ENCODE measurements around the gene DGCR2.
"Not testable (repeated sequence)": the region's sequence is repeated elsewhere in the genome, so short reads cannot be mapped to it uniquely, and the experiment has no call there.

DGCR2 gene

DNA sequence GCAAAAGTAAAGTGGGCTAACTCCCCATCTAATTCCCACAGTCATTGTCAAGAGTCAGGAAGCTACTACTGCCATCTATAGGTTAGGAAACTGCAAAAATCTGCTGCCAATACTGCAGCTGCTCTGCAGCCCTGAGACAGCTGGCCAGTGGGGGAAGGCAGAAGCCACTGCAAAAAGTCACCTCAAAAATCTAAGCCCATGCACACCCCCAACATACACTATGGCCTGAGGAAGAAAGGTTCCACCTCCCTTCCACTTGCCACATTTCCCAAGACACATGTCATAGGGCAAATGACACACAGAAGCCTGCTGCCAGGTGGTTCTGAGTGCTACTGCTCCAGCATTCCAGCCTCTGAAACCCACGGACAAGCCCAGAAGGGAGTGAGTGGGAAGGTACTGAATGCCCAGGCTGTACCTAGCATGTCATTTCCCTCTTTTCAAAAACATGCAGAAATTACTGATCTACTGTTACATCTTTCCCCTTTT lies 36.9 kb downstream of the DGCR2 start:
- Histone ChIP-seq H3K4me1 (ENCODE audit: control insufficient read depth, insufficient read depth, low read length) (peaks cover 21% of the 10 kb centered on the region), H3K36me3 (ENCODE audit: control insufficient read depth, insufficient read depth, low read length, severe bottlenecking) (peaks cover 29% of the 10 kb centered on the region), H3K9ac (ENCODE audit: low read length) (no peak overlapping the region), H3K27me3 (replicated peaks; ENCODE audit: control insufficient read depth, insufficient read depth, low read length) (no peaks in the 10 kb centered on the region), H3K4me3 (ENCODE audit: low read length) (no peak overlapping the region), H3K9me3 (ENCODE audit: control insufficient read depth, low read length) (no peaks in the 10 kb centered on the region)
- DNase-seq (ENCODE audit: low read depth): peak; percentile 55

DNA sequence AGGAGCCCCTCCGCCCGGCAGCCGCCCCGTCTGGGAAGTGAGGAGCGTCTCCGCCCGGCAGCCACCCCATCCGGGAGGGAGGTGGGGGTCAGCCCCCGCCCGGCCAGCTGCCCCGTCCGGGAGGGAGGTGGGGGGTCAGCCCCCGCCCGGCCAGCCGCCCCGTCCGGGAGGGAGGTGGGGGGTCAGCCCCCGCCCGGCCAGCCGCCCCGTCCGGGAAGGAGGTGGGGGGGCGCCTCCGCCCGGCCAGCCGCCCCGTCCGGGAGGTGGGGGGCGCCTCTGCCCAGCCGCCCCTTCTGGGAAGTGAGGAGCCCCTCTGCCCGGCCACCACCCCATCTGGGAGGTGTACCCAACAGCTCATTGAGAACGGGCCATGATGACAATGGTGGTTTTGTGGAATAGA lies 37.6 kb downstream of the DGCR2 start:
- not testable (repeated sequence) for H3K9ac ChIP-seq (ENCODE audit: low read length); H3K9me3 ChIP-seq (ENCODE audit: control insufficient read depth, low read length); DNase-seq (ENCODE audit: low read depth); H3K4me3 ChIP-seq (ENCODE audit: low read length); H3K27me3 ChIP-seq (replicated peaks; ENCODE audit: control insufficient read depth, insufficient read depth, low read length)
- H3K4me1 ChIP-seq (ENCODE audit: control insufficient read depth, insufficient read depth, low read length): peaks cover 21% of the 10 kb centered on the region
- peaks cover 35% of the 10 kb centered on the region for H3K36me3 ChIP-seq (ENCODE audit: control insufficient read depth, insufficient read depth, low read length, severe bottlenecking)

DNA sequence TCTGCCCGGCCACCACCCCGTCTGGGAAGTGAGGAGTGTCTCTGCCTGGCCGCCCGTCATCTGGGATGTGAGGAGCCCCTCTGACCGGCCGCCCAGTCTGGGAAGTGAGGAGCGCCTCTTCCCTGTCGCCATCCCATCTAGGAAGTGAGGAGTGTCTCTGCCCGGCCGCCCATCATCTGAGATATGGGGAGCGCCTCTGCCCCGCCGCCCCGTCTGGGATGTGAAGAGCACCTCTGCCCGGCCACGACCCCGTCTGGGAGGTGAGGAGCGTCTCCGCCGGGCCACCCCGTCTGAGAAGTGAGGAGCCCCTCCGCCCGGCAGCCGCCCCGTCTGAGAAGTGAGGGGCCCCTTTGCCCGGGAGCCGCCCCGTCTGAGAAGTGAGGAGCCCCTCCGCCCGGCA lies 38.1 kb downstream of the DGCR2 start:
- H3K9me3 ChIP-seq (ENCODE audit: control insufficient read depth, low read length); H3K9ac ChIP-seq (ENCODE audit: low read length); H3K27me3 ChIP-seq (replicated peaks; ENCODE audit: control insufficient read depth, insufficient read depth, low read length); DNase-seq (ENCODE audit: low read depth); H3K4me3 ChIP-seq (ENCODE audit: low read length): not testable (repeated sequence)
- Histone ChIP-seq H3K36me3 (ENCODE audit: control insufficient read depth, insufficient read depth, low read length, severe bottlenecking) (peaks cover 39% of the 10 kb centered on the region), H3K4me1 (ENCODE audit: control insufficient read depth, insufficient read depth, low read length) (peaks cover 21% of the 10 kb centered on the region)

DNA sequence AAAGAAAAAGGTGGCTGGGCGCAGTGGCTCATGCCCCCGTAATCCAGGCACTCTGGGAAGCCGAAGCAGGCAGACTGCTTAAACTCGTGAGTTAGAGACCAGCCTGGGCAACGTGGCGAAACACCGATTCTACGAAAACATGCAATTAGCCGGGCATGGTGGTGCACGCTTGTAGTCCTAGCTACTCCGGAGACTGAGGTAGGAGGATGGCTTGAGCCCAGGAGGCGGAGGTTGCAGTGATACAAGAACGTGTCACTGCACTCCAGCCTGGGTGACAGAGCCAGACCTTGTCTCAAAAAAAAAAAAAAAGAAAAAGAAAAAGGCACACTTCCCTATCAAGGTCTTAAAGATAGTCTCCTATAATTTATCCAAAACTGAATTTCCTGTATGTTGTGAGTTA lies 39.4 kb downstream of the DGCR2 start:
- H3K9me3 ChIP-seq (ENCODE audit: control insufficient read depth, low read length): no peaks in the 10 kb centered on the region

DNA sequence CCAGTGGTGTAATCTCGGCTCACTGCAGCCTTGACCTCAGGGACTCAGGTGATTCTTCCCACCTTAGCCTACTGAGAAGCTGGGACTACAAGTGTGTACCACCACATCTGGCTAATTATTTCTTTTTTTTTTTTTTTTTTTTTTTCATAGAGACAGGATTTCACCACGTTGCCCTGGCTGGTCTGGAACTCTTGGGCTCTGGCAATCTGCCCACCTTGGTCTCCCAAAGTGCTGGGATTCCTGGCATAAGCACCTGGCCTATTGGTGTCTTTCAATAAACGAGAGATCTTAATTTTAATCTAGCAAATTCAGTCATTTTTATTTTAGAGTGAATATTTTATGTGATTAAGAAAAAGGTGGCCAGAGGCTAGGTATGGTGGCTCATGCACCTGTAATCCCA lies 40.1 kb downstream of the DGCR2 start:
- no peak overlapping the region for H3K4me3 ChIP-seq (ENCODE audit: low read length)
- peaks cover 19% of the 10 kb centered on the region for H3K4me1 ChIP-seq (ENCODE audit: control insufficient read depth, insufficient read depth, low read length)
- DNase-seq (ENCODE audit: low read depth): no peak
- peaks cover 33% of the 10 kb centered on the region for H3K36me3 ChIP-seq (ENCODE audit: control insufficient read depth, insufficient read depth, low read length, severe bottlenecking)
- no peaks in the 10 kb centered on the region for H3K27me3 ChIP-seq (replicated peaks; ENCODE audit: control insufficient read depth, insufficient read depth, low read length)
- no peaks in the 10 kb centered on the region for H3K9me3 ChIP-seq (ENCODE audit: control insufficient read depth, low read length)
- H3K9ac ChIP-seq (ENCODE audit: low read length): no peak overlapping the region

More for the DNA sequence above, 39.4 kb downstream of the DGCR2 start:
- Histone ChIP-seq H3K4me1 (ENCODE audit: control insufficient read depth, insufficient read depth, low read length) (peaks cover 21% of the 10 kb centered on the region), H3K27me3 (replicated peaks; ENCODE audit: control insufficient read depth, insufficient read depth, low read length) (no peaks in the 10 kb centered on the region), H3K9ac (ENCODE audit: low read length) (no peak overlapping the region), H3K36me3 (ENCODE audit: control insufficient read depth, insufficient read depth, low read length, severe bottlenecking) (peaks cover 33% of the 10 kb centered on the region), H3K4me3 (ENCODE audit: low read length) (no peak overlapping the region)
- DNase-seq (ENCODE audit: low read depth): no peak

DNA sequence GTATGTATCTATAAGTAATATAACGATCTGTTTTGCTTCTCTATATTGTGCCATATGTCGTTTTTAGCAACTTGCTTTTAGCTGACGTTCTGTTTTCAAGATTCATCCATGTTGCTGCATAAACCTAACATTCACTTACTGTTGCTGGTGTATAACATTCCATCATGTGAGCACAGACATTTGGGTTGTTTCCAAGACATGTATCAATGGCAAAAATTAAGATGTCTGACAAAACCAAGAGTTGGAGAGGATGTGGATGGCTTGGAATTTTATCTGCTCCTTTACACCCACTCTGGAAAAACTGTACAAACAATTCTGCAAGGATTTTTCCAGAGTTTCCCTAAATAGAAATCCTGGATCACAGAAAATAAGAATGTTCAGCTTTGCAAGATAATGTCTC lies 40.9 kb downstream of the DGCR2 start:
- DNase-seq (ENCODE audit: low read depth): no peak
- H3K27me3 ChIP-seq (replicated peaks; ENCODE audit: control insufficient read depth, insufficient read depth, low read length): no peaks in the 10 kb centered on the region
- H3K36me3 ChIP-seq (ENCODE audit: control insufficient read depth, insufficient read depth, low read length, severe bottlenecking): peaks cover 29% of the 10 kb centered on the region
- peaks cover 12% of the 10 kb centered on the region for H3K4me1 ChIP-seq (ENCODE audit: control insufficient read depth, insufficient read depth, low read length)
- H3K9ac ChIP-seq (ENCODE audit: low read length): no peak overlapping the region
- H3K4me3 ChIP-seq (ENCODE audit: low read length): no peak overlapping the region
- no peaks in the 10 kb centered on the region for H3K9me3 ChIP-seq (ENCODE audit: control insufficient read depth, low read length)

DNA sequence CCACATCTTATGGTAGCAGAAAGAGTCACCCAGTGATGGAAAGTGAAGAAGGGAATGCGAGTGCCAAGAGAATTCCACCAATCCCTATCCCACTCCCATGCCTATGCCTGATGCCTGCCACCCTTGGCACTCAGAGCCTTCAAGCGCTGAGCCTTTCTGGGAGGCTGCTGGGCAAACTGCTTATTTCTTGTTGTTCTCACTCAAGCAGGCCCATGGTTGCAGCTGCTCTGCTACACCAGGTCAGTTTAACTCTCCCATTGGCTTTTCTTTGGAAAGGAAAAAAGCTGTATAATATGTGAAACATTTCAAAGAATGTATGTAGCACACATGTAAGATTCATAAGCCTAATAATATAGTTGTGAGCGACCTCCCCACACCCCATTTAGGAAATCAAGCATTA lies 41.4 kb downstream of the DGCR2 start:
- Histone ChIP-seq H3K4me1 (ENCODE audit: control insufficient read depth, insufficient read depth, low read length) (peaks cover 9% of the 10 kb centered on the region), H3K4me3 (ENCODE audit: low read length) (no peak overlapping the region), H3K9ac (ENCODE audit: low read length) (no peak overlapping the region), H3K27me3 (replicated peaks; ENCODE audit: control insufficient read depth, insufficient read depth, low read length) (no peaks in the 10 kb centered on the region), H3K9me3 (ENCODE audit: control insufficient read depth, low read length) (no peaks in the 10 kb centered on the region), H3K36me3 (ENCODE audit: control insufficient read depth, insufficient read depth, low read length, severe bottlenecking) (peaks cover 28% of the 10 kb centered on the region)
- no peak for DNase-seq (ENCODE audit: low read depth)

DNA sequence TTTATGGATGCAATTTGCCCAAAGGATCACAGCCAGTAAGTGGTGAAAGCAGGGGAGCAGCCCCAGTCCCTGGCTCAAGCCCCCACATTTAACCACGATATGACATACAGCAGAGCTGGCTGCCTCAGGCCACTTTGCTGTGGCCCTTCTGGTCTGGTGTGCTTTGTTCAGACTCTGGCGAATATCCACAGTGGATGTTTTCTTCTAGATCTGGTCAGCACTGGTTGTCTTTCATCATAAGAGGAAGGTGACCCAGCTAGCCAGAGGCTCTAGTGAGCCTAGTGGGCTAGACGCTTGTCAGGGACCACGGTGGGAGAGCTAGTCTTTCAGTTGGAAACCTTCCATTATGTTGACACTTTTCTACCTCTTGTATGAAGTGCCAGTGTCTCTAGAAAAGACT lies 42.5 kb downstream of the DGCR2 start:
- H3K4me1 ChIP-seq (ENCODE audit: control insufficient read depth, insufficient read depth, low read length): no peaks in the 10 kb centered on the region
- H3K9ac ChIP-seq (ENCODE audit: low read length): no peak overlapping the region
- no peak for DNase-seq (ENCODE audit: low read depth)
- no peaks in the 10 kb centered on the region for H3K9me3 ChIP-seq (ENCODE audit: control insufficient read depth, low read length)
- peaks cover 28% of the 10 kb centered on the region for H3K36me3 ChIP-seq (ENCODE audit: control insufficient read depth, insufficient read depth, low read length, severe bottlenecking)
- no peaks in the 10 kb centered on the region for H3K27me3 ChIP-seq (replicated peaks; ENCODE audit: control insufficient read depth, insufficient read depth, low read length)
- H3K4me3 ChIP-seq (ENCODE audit: low read length): no peak overlapping the region

DNA sequence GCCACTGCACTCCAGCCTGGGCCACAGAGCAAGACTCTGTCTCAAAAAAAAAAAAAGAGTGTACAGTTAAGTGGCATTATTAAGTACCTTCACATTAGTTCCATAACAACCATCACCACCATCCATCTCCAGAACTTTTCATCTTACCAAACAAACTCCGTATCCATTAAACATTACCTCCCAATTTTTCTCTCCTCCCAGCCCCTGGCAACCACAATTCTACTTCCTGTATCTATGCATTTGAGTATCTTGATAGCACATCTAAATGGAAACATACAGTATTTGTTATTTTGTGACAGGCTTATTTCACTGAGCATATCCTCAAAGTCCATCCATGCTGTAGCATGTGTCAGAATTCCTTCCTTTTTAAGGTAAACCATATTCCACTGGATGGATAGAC lies 46.8 kb downstream of the DGCR2 start:
- no peak for DNase-seq (ENCODE audit: low read depth)
- H3K27me3 ChIP-seq (replicated peaks; ENCODE audit: control insufficient read depth, insufficient read depth, low read length): no peaks in the 10 kb centered on the region
- H3K9ac ChIP-seq (ENCODE audit: low read length): no peak overlapping the region
- peaks cover 22% of the 10 kb centered on the region for H3K36me3 ChIP-seq (ENCODE audit: control insufficient read depth, insufficient read depth, low read length, severe bottlenecking)
- H3K4me1 ChIP-seq (ENCODE audit: control insufficient read depth, insufficient read depth, low read length): no peaks in the 10 kb centered on the region
- H3K4me3 ChIP-seq (ENCODE audit: low read length): no peak overlapping the region
- H3K9me3 ChIP-seq (ENCODE audit: control insufficient read depth, low read length): no peaks in the 10 kb centered on the region

DNA sequence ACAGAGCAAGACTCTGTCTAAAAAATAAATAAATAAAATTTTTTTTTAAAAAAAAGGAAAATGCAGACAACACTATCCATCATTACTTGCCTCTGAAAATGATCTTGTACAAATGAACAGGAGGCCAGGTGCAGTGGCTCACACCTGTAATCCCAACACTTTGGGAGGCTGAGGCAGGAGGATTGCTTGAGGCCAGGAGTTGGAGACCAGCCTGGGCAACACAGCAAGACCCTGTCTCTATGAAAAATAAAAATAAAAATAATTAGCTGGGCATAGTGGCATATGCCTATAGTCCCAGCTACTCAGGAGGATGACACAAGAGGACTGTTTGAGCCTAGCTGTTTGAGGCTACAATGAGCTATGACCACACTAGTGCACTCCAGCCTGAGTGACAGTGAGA lies 49.4 kb downstream of the DGCR2 start:
- DNase-seq (ENCODE audit: low read depth); H3K4me1 ChIP-seq (ENCODE audit: control insufficient read depth, insufficient read depth, low read length); H3K4me3 ChIP-seq (ENCODE audit: low read length); H3K9me3 ChIP-seq (ENCODE audit: control insufficient read depth, low read length); H3K9ac ChIP-seq (ENCODE audit: low read length); H3K27me3 ChIP-seq (replicated peaks; ENCODE audit: control insufficient read depth, insufficient read depth, low read length): not testable (repeated sequence)
- H3K36me3 ChIP-seq (ENCODE audit: control insufficient read depth, insufficient read depth, low read length, severe bottlenecking): peaks cover 22% of the 10 kb centered on the region

DNA sequence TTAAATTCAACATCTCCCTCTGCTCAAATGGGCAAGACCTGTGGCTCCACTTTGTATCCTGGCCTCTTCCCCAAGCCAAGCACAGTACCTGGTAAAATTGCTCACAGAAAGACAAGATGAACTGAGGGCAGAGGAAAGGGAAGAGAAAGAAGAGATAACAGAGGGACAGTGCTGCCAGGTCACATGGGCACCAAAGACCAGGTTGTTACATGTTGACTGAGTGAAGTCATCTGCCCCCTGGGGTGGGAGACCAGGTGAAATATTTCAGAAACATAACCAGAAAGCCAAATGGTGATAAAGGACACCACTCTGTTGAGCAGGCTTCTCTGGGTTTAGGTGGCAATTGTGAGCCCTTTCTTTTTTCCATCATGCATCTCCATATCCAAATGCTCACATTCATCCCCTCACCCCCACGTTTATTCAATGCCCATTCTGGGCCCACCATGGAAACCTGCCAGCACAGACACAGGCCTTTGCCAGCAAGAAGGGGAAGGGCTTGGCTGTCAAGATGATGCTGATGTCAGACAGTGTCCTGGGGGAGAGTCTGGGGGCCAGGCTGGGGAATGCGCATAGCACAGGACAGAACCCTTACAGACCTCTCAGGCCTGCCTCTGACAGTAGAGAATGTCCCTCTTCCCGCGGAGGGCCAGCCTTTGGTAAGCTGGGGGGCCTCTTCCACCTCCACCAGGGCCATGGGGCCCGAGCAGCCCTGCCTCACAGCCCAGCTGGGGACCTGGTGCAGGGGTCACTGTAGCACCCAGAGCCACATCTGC lies 51.6 kb downstream of the DGCR2 start:
- no peak for DNase-seq (ENCODE audit: low read depth)
- no peaks in the 10 kb centered on the region for H3K27me3 ChIP-seq (replicated peaks; ENCODE audit: control insufficient read depth, insufficient read depth, low read length)
- H3K9ac ChIP-seq (ENCODE audit: low read length): no peak overlapping the region
- peaks cover 15% of the 10 kb centered on the region for H3K4me1 ChIP-seq (ENCODE audit: control insufficient read depth, insufficient read depth, low read length)
- H3K36me3 ChIP-seq (ENCODE audit: control insufficient read depth, insufficient read depth, low read length, severe bottlenecking): peaks cover 34% of the 10 kb centered on the region
- H3K4me3 ChIP-seq (ENCODE audit: low read length): no peak overlapping the region
- H3K9me3 ChIP-seq (ENCODE audit: control insufficient read depth, low read length): no peaks in the 10 kb centered on the region

DNA sequence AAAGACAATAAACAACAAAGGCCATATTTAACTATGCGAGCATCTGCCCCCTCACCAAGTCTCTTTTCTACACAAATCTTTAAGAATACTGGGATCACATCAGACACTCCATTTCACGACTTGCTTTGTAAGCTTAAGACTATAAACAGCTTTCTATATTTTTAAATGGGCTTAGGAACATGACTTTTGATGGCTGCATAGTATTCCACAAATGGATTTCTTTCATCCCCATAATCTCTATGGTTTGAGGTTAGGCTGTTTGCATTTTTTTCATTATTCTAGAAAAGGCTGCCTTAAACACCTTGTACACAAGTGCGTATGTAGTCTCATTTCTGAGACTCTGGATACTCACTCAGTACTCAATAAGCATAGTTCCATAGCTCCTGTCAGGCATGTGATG lies 52.8 kb downstream of the DGCR2 start:
- Histone ChIP-seq H3K27me3 (replicated peaks; ENCODE audit: control insufficient read depth, insufficient read depth, low read length) (no peaks in the 10 kb centered on the region), H3K4me3 (ENCODE audit: low read length) (no peak overlapping the region), H3K9me3 (ENCODE audit: control insufficient read depth, low read length) (no peaks in the 10 kb centered on the region), H3K9ac (ENCODE audit: low read length) (no peak overlapping the region), H3K36me3 (ENCODE audit: control insufficient read depth, insufficient read depth, low read length, severe bottlenecking) (peaks cover 44% of the 10 kb centered on the region), H3K4me1 (ENCODE audit: control insufficient read depth, insufficient read depth, low read length) (peaks cover 15% of the 10 kb centered on the region)
- DNase-seq (ENCODE audit: low read depth): no peak

Measured in adipocyte (in vitro differentiated cells).